ENCODE results near the gene RNF212B. TPM values are rescaled to one million over a fixed set of nuclear protein-coding genes. Genes with fewer than 3 reads are reported as not detected.

Gene RNF212B
- total and polyA plus RNA-seq, 2 of the 13 experiments (the other 11 are each of a cell fraction or from before 2014, with no cell fraction given), result 0.05 TPM; not detected in 1

DNA sequence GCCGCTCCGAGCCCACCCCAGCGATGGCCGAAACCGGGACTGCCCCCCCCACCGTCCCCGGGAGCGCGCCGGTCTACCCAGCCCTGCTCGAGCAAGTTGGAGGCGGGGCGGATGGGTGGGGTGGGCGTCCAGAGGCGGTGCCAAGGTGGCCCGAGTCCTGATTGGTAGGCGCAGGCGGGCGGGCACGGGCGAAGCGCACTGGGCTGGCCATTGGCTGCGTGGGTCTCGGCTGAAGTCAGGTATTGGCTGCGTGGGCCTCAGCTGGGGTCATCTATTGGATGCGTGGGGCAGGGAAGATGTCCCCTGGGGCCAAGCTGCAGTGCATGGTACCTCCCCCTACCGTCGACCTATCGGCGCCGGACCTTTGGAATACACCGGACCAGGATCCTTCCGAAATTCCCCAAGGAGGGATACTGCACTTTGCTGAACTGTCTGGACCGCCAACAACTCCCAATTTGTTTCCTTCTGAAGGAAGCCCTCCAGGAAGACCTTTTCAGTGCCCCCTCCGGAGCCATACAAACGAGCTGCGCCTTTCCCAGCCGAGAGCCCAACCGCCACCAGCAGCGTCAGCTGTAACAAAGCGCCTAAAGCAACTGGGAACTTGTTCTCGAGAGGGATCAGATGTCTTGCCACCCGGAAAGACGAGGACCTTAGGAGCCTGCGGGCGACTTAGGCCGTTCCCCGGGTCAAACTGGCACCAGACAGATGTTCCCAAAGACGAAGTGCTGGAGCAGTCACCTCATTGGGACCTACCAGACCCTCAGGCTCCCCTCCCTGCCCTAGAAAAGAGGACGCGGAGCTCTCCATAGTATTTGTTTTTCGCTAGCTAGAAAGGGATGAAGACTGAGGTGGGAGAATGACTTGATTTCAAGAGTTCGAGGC lies 48.5 kb downstream of the RNF212B start, which contains the start of gene HOMEZ (continued):
- TF ChIP-seq, protein P1, sequence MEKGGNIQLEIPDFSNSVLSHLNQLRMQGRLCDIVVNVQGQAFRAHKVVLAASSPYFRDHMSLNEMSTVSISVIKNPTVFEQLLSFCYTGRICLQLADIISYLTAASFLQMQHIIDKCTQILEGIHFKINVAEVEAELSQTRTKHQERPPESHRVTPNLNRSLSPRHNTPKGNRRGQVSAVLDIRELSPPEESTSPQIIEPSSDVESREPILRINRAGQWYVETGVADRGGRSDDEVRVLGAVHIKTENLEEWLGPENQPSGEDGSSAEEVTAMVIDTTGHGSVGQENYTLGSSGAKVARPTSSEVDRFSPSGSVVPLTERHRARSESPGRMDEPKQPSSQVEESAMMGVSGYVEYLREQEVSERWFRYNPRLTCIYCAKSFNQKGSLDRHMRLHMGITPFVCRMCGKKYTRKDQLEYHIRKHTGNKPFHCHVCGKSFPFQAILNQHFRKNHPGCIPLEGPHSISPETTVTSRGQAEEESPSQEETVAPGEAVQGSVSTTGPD (CRISPR knock-in tag; IDR thresholded peaks at IDR 0.05), result peak; percentile 88
- TF ChIP-seq ZNF136 (CRISPR knock-in tag; IDR thresholded peaks at IDR 0.05; ENCODE audit: low read depth) (peak; percentile 81), ZNF350 (CRISPR knock-in tag; IDR thresholded peaks at IDR 0.05; ENCODE audit: borderline replicate concordance, low read depth) (peak; percentile 85; the same call in 1 of the 2 replicates), ZSCAN12 (CRISPR knock-in tag; IDR thresholded peaks at IDR 0.05) (no peak), ETV5 (CRISPR knock-in tag; IDR thresholded peaks at IDR 0.05; ENCODE audit: borderline replicate concordance) (peak; percentile 47), PAF1 (CRISPR knock-in tag; IDR thresholded peaks at IDR 0.05) (no peak), NCOA5 (CRISPR knock-in tag; IDR thresholded peaks at IDR 0.05) (no peak), GTF3A (CRISPR knock-in tag; conservative IDR thresholded peaks at IDR 0.05) (no peak), ZNF792 (CRISPR knock-in tag; IDR thresholded peaks at IDR 0.05) (peak; percentile 84), BCL6 (CRISPR knock-in tag; IDR thresholded peaks at IDR 0.05) (peak; percentile 7), PTBP1 (IDR thresholded peaks at IDR 0.05; ENCODE audit: low read depth, low read length, poor library complexity, severe bottlenecking) (peak; percentile 31), NRL (CRISPR knock-in tag; IDR thresholded peaks at IDR 0.05; ENCODE audit: borderline replicate concordance) (peak; percentile 96)
- TF ChIP-seq, protein P2, sequence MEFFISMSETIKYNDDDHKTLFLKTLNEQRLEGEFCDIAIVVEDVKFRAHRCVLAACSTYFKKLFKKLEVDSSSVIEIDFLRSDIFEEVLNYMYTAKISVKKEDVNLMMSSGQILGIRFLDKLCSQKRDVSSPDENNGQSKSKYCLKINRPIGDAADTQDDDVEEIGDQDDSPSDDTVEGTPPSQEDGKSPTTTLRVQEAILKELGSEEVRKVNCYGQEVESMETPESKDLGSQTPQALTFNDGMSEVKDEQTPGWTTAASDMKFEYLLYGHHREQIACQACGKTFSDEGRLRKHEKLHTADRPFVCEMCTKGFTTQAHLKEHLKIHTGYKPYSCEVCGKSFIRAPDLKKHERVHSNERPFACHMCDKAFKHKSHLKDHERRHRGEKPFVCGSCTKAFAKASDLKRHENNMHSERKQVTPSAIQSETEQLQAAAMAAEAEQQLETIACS (CRISPR knock-in tag; IDR thresholded peaks at IDR 0.05), result peak; percentile 92
- TF ChIP-seq, protein P3, sequence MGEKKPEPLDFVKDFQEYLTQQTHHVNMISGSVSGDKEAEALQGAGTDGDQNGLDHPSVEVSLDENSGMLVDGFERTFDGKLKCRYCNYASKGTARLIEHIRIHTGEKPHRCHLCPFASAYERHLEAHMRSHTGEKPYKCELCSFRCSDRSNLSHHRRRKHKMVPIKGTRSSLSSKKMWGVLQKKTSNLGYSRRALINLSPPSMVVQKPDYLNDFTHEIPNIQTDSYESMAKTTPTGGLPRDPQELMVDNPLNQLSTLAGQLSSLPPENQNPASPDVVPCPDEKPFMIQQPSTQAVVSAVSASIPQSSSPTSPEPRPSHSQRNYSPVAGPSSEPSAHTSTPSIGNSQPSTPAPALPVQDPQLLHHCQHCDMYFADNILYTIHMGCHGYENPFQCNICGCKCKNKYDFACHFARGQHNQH (CRISPR knock-in tag; IDR thresholded peaks at IDR 0.05), result peak; percentile 91
- TF ChIP-seq, protein P4, sequence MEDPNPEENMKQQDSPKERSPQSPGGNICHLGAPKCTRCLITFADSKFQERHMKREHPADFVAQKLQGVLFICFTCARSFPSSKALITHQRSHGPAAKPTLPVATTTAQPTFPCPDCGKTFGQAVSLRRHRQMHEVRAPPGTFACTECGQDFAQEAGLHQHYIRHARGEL (CRISPR knock-in tag; IDR thresholded peaks at IDR 0.05), result peak; percentile 87
- TF ChIP-seq, protein P5, sequence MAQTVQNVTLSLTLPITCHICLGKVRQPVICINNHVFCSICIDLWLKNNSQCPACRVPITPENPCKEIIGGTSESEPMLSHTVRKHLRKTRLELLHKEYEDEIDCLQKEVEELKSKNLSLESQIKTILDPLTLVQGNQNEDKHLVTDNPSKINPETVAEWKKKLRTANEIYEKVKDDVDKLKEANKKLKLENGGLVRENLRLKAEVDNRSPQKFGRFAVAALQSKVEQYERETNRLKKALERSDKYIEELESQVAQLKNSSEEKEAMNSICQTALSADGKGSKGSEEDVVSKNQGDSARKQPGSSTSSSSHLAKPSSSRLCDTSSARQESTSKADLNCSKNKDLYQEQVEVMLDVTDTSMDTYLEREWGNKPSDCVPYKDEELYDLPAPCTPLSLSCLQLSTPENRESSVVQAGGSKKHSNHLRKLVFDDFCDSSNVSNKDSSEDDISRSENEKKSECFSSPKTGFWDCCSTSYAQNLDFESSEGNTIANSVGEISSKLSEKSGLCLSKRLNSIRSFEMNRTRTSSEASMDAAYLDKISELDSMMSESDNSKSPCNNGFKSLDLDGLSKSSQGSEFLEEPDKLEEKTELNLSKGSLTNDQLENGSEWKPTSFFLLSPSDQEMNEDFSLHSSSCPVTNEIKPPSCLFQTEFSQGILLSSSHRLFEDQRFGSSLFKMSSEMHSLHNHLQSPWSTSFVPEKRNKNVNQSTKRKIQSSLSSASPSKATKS (CRISPR knock-in tag; IDR thresholded peaks at IDR 0.05), result no peak
- TF ChIP-seq, protein P6, sequence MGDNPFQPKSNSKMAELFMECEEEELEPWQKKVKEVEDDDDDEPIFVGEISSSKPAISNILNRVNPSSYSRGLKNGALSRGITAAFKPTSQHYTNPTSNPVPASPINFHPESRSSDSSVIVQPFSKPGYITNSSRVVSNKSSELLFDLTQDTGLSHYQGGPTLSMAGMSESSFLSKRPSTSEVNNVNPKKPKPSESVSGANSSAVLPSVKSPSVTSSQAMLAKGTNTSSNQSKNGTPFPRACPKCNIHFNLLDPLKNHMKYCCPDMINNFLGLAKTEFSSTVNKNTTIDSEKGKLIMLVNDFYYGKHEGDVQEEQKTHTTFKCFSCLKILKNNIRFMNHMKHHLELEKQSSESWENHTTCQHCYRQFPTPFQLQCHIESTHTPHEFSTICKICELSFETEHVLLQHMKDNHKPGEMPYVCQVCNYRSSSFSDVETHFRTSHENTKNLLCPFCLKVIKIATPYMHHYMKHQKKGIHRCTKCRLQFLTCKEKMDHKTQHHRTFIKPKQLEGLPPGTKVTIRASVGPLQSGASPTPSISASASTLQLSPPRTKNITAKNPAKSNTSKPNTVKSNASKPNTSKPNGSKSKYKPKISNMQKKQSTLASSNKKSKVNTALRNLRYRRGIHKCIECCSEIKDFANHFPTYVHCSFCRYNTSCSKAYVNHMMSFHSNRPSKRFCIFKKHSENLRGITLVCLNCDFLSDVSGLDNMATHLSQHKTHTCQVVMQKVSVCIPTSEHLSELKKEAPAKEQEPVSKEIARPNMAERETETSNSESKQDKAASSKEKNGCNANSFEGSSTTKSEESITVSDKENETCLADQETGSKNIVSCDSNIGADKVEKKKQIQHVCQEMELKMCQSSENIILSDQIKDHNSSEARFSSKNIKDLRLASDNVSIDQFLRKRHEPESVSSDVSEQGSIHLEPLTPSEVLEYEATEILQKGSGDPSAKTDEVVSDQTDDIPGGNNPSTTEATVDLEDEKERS (CRISPR knock-in tag; IDR thresholded peaks at IDR 0.05), result peak; percentile 78; the same call in 1 of the 2 replicates
- TF ChIP-seq, protein P7, sequence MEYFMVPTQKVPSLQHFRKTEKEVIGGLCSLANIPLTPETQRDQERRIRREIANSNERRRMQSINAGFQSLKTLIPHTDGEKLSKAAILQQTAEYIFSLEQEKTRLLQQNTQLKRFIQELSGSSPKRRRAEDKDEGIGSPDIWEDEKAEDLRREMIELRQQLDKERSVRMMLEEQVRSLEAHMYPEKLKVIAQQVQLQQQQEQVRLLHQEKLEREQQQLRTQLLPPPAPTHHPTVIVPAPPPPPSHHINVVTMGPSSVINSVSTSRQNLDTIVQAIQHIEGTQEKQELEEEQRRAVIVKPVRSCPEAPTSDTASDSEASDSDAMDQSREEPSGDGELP (IDR thresholded peaks at IDR 0.05; ENCODE audit: borderline replicate concordance, low read depth), result peak; percentile 91

All from HepG2 (cell line).